Measurements from ENCODE around the gene PACS2.

The PACS2 gene

DNA sequence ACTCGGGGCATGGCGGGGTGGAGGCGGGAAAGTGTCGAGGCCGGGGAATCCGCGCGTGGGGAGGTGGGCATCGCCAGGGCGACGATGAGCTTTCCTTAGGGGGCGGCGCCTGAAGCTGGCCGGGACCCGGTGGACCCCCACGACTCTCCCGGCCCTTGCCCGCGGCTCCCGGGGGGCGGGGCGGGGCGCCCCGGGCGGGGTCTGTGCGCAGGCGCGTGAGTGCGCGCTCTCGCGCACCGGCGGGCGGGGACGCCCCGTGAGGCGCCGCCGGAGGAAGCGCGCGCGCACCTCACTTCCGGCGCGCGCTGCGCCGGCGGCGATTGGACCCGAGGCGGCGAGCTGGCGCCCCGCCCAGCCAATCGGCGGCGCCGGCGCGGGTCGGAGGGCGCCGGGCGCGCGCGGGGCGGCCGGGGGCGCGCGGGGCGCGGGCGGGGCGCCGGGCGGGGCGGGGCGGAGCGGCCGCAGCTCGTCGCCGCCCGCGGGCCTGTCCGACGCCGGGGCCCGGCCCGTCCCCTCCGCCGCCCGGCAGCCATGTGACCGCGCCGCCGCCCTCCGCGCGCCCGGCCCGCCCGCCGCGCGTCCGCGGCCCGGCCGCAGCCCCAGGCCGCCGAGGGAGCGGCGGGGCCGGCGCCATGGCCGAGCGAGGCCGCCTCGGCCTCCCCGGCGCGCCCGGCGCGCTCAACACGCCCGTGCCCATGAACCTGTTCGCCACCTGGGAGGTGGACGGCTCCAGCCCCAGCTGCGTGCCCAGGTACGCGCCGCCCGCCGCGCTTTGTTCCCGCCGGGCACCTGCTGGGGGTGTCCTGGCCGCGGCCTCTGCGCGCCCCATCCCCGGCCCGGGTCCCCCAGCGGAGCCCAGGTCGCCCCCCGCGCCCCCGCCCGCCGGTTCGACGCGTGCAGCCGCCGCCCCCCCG is at the start of gene PACS2:
Gene PACS2, plus strand, starts transcription at position 462 of the 914 bp plus-strand sequence. Its CDS starts 171 bp downstream, at position 633.
- in situ Hi-C loops (cut with HindIII; ENCODE audit: low sequenced_read_pairs): no loop called here

DNA sequence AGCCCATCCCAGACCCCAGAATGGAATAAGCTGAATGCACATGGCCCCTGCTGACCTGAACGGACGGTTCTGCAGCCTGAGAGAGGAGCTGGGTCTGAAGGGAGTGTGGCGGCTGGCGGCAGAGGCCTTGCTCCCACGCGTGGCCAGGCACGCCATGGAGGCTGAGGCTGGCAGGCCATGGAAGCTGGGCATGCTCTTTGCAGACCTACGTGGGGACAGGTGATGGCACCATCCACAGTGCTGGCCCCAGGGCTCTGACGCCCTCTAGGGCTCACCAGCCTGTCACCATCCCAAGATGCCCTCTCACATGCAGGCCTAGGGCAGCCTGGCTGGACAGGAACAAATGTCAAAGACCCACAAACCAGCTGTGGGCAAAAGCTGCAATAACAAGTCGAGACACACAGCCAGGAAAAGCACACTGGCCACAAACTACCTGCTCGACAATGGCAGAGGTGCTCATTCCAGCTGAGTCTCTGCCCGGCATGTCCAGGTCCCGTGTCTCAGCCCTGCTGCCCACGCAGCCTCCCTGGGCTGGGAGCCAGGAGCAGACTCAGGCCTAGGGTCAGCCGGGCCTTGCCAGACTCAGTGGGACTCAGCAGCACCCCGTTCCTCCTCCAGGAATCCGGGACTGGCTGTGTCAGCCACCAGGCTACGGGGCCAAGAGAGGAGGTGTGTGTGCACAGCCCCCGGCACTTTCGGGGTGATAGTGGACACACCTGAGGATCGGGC is 46.6 kb upstream of the PACS2 start:
- in situ Hi-C loops (cut with HindIII; ENCODE audit: low sequenced_read_pairs): no loop called here

DNA sequence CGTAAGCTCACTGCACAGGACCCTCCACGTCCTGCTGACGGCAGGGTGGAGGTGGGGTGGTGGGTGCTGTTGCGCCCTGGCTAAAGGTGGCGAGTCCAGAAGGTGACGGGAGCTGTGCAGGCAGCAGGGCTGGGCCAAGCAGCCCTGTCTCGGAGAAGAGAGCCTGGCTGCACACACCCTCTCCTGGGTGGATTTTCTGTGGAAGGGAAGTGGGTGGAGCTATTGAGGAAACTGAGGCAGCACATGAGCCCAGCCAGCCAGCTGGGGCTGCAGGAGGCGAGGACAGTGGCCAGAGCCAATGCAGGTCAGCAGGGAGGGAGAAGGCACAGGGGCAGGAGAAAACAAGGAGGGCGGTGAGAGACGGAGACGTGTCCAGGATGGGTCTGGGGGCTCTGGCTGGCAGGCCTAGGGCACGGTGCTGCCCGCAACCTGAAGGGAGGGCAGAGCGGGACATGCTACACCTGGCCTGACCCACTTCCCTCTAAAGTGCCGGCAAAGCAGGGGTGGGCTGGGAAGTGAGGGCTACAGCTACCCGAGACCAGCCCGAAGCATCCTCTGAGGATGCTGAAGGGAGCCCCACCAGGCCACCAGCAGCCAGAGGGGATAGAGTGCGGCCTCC is 45.7 kb upstream of the PACS2 start:
- in situ Hi-C loops (cut with HindIII; ENCODE audit: low sequenced_read_pairs): no loop called here

DNA sequence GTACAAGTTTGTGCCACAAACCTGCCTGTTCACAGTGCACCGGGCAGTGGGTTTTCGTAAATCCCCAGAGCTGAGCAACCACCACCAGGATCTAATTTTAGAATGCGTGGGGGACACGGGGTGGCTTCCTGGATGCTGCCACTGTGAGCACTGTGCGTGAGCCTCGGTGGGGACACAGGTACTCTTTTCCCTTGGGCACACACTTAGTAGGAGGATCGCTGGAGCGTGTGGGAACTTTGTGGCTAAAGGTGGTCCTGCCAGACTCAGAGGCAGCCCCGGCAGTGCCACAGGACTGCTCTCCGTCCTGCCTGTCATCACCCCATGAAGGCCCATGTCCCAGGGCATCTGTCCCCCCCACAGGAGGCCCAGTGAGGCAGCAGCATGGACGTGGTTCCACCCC is 45.1 kb upstream of the PACS2 start:
- in situ Hi-C loops (cut with HindIII; ENCODE audit: low sequenced_read_pairs): no loop called here

DNA sequence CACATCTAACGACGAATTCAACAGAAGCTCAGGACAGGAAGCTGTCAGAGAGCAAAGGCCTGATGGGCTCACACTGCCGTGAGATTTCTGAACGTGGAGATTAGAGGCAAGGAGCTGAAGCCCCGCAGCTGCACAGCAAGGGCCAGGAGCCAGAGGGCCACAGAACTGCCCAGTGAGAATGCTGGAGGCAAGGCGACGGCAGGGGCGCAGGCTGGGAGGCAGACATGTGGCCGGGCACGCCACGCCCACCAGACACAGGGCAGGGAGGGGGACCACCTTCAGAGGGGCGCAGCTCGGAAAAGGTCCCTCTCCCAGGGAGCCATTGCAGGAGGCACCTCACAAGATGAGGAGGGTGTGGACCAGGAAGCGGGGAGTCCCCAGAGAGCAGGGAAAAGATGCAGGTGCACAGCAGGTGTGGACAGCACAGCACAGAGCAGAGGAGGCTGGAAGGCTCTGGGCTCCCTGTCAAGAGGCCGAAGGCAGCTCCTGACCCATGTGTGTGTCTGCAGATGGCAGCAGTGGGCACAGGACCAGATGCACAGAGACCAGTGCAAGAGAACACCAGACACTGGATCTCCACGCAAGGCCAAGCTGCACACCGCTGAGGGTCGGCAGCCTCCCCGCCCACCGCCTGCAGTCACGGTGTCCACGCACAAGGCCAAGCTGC is 43.2 kb upstream of the PACS2 start:
- in situ Hi-C loops (cut with HindIII; ENCODE audit: low sequenced_read_pairs): no loop called here

DNA sequence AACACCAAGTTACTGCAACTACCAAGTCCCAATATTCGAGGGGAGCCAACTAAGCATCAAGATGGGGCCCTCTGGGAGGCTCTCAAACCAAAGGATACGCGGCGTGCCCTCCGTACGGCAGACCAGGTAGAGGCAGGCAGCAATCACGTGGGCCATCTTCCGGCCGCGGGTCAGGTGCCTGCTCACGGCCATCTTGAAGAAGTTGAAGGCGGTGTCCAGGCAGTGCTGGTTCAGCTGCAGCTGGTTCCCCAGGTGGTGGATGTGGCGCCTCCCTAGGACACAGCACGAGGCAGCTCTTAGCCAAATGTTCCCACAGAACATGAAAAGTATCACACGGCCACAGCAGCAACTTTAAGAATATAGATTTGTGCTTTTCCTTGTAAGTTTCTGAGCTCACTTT is 41.9 kb upstream of the PACS2 start:
- in situ Hi-C loops (cut with HindIII; ENCODE audit: low sequenced_read_pairs): no loop called here

DNA sequence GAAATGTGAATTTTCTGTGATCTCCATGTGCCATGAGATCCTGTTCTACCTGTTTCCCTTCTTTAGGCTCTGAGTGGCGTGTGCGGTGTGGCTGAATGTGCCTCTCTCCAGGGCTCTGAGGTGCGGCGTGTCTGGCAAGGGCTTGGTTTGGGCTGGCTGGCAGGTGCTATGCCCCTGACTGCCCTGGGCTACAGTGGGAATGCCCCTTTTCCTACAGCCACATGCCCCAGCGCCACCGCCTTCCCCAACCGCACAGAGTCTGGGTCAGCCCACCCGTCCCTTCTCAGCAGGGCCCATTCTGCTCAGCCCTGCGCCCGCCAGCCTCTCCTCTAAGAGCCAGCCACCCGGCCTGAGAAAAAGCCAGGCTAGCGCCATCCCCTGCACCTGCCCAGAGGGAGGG is 41.5 kb upstream of the PACS2 start:
- in situ Hi-C loops (cut with HindIII; ENCODE audit: low sequenced_read_pairs): no loop called here

DNA sequence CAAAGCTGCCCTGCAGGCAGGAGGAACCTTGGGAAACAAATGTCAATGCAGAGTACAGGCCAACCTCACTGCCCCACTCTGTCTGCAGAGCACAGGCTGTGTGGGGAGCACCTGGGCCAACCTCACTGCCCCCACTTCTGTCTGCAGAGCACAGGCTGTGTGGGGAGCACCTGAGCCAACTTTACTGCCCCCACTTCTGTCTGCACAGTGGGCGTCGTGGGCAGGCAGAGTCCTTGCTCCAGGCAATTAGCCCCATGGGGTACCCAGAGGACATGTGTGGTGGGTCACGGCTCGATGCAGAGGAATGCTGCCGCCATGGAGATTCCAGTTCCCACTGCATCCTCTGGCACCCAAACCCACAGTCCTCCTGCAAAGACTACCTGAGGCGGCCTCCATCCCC is 39.9 kb upstream of the PACS2 start:
- in situ Hi-C loops (cut with HindIII; ENCODE audit: low sequenced_read_pairs): loop anchor here (5.0 to 25.0 kb wide), 2 partner anchors 83 to 87 kb away; partner anchors contain the start of gene NUDT14

DNA sequence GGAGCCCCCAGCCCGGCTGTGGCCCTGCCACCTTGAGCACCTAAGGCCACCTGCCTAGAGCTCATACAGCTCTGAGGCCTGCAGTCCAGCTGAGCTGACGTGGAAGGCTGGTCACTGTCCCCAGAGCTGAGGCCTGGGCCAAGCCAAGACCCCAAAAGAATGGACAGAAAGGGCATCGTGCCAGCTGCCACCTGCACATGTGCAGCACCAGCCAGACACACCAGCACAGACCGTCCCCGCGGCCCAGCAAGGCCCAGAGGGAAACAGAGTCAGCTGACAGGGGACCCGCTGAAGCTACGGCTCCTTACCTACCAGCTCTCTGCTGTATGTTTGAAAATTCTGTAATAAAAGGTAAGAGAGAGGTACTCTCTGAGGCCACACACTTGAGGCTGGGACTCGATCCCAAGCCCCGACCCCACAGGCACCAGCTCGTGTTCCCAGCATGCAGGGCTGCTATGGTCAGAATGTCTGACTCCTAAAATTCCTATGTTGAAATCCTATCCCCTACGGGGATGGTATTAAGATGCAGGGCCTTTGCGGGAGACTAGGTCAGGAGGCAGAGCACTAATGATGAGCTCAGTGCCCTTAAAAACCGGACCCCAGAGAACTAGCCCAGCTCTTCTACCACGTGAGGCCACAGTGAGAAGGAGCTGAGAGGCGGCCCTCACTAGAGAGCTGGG is 39.1 kb upstream of the PACS2 start:
- in situ Hi-C loops (cut with HindIII; ENCODE audit: low sequenced_read_pairs): loop anchor here (5.0 to 25.0 kb wide), 2 partner anchors 82 to 88 kb away; partner anchors contain the start of gene NUDT14

DNA sequence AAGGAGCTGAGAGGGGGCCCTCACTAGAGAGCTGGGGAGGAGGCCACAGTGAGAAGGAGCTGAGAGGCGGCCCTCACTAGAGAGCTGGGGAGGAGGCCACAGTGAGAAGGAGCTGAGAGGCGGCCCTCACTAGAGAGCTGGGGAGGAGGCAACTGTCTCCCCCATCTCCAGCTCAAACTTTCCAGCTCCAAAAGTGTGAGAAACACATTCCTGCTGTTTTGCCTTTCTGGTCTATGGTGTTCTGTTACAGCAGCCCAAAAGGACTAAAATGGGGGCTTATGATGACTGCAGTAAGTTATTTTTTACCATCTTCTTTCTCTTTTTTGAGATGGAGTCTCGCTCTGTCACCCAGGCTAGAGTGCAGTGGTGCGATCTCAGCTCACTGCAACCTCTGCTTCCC is 37.1 kb upstream of the PACS2 start:
- in situ Hi-C loops (cut with HindIII; ENCODE audit: low sequenced_read_pairs): loop anchor here (5.0 to 25.0 kb wide), 2 partner anchors 80 to 90 kb away; partner anchors contain the start of gene NUDT14

DNA sequence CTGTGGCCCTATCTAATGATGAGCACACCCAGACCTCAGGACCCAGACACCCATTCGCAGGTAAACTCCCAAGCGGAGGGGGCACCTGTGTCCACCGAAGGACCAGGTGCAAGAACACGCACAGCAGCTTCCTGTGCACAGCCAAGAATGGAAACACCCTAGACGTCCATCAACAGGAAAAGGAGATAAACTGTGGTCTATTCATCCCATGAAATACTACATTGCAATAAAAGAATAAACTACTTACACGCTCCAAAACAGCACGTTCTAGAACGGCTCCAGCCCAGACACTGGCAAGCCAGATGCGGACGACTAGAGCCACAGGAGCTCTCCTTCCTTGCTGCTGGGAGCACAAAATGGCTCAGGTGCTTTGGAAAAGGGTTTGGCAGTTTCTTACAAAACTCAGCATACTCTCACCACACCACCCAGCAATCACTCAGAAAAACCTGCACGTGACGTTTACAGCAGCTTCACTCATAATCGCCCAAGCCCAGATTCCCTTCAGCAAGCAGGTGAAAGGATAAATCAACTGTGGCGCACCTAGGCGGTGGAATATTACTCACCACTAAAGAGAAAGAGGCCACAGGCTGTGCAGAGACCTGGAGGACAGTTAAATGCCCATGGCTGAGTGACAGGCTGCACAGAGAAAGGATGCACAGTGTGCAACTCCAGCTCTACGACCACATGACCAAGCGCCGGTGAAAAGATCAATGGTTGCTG is 34.7 kb upstream of the PACS2 start:
- in situ Hi-C loops (cut with HindIII; ENCODE audit: low sequenced_read_pairs): loop anchor here (5.0 to 25.0 kb wide), 2 partner anchors 77 to 93 kb away; partner anchors contain the start of gene NUDT14

DNA sequence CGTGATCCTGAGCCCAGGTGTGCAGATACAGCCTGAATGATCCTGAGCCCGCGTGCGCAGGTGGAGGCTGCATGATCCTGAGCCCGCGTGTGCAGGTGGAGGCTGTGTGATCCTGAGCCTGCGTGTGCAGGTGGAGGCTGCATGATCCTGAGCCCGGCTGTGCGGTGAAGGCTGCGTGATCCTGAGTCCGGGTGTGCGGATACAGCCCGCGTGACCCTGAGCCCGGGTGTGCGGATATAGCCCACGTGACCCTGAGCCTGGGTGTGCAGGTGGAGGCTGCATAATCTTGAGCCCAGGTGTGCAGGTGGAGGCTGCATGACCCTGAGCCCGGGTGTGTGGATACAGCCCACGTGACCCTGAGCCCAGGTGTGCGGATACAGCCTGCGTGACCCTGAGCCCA is 34.0 kb upstream of the PACS2 start:
- in situ Hi-C loops (cut with HindIII; ENCODE audit: low sequenced_read_pairs): loop anchor here (25.0 kb wide), 1 partner anchor 93 kb away; the partner anchor contains the start of gene NUDT14

DNA sequence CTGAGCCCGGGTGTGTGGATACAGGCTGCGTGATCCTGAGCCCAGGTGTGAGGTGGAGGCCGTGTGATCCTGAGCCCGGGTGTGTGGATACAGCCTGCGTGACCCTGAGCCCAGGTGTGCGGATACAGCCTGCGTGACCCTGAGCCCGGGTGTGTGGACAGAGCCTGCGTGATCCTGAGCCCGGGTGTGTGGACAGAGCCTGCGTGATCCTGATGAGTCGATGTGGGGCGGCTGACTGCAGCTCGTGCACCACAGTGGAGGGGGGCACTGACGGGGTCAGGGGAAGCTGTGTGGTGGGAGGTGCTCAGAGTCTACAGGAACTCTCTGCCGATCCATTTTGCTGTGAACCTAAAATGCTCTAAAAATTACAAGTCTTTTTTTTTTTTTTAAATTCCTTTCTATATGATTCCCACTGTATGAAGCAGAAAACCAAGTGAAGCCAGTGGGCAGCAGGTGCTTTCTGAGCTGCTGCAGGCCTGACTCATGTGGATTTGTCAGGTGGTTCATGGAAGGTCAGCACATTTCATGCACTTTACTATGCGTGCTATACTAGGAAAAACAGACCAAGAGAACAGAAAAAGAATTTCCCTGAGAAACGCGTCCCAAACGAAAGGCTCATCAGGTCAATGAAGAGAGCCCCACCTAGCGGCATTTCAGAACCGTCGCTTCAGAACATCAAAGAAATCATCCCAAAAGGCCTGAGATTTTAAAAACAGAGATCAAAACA is 33.0 kb upstream of the PACS2 start:
- in situ Hi-C loops (cut with HindIII; ENCODE audit: low sequenced_read_pairs): loop anchor here (25.0 kb wide), 1 partner anchor 94 kb away; the partner anchor contains the start of gene NUDT14

DNA sequence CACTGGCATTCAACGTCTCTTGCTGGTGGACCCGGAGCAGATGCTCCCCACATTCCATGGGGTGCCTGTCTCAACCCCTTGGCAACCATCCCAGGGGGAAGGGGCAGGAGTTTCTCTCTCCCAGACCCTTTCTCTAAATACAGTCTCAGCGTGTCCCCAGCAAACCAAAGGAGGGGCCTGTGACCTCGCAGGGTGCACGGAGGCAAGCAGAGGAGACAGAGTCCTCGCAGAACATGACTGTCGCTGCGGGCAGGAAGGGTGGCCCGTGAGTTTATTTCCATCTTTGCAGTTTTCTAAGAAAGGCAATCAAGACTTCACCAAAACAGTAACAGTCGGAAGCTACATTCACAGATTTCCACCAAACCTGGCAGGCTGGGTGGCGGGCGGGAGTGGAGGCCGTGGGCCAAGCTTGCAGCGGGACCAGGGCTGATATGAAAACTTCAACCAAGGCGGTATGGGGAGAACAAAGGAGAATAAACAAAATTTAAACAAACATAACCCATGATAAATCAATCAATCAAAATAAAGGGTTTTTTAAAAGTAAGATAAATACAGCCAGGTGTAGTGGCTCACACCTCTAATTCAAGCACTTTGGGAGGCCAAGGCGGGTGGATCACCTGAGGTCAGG is 32.3 kb upstream of the PACS2 start:
- in situ Hi-C loops (cut with HindIII; ENCODE audit: low sequenced_read_pairs): loop anchor here (25.0 kb wide), 1 partner anchor 95 kb away; the partner anchor contains the start of gene NUDT14

DNA sequence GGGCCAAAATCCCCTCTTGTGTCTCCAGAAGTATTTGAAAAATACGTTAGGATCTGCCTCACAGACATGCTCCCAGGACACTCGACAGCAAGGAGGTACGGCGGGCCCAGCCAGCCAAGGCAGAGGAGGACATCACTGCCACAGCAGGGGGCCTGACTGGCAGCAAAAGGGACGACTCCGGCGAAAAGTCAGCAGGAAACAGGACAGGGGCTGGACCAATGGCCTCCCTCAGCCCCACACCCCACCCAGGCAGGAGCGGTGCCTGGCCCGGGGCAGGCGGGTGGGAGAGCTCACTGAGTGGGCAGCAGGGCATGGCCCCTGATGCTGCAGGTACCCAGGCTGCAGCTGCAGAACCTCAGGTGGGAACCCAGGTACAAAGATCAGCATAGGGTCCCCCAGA is 31.5 kb upstream of the PACS2 start:
- in situ Hi-C loops (cut with HindIII; ENCODE audit: low sequenced_read_pairs): loop anchor here (25.0 kb wide), 1 partner anchor 96 kb away; the partner anchor contains the start of gene NUDT14

DNA sequence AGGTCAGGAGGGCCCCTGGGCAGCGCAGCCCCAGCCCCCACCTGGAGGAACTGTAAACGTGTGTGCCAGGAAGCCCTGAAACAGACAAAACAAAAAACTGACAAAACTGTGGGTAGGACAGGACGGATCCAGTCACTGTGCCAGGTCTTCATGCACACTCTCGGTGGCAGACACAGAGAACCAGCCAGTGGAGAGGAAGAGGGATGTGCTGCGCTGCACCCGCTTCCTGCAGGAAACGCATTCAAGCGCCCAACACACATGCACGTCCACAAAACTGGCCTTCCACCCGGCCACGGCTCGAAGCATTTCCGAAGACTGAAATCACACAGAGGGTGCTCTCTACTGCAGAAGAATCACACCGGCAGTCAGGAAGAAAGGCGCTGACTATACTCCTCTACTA is 30.6 kb upstream of the PACS2 start:
- in situ Hi-C loops (cut with HindIII; ENCODE audit: low sequenced_read_pairs): loop anchor here (25.0 kb wide), 1 partner anchor 97 kb away; the partner anchor contains the start of gene NUDT14

DNA sequence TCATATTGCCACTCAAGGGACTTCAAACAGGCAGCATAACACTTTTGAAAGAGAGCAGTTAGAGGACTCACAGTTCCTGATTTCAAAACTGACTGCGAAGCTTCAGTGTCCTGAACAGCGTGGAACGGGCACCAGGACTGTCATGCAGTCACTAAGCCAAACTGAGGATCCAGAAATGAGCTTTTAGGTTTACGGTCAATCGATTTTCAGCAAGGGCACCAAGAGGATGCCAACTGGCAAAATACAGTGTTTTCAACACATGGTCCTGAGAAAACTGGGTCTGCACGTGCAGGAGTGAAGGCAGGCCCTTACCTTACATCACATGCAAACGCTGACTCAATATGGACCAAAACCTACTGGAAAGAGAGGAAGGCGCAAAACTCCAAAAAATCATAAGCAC is 29.4 kb upstream of the PACS2 start:
- in situ Hi-C loops (cut with HindIII; ENCODE audit: low sequenced_read_pairs): loop anchor here (25.0 kb wide), 1 partner anchor 98 kb away; the partner anchor contains the start of gene NUDT14

DNA sequence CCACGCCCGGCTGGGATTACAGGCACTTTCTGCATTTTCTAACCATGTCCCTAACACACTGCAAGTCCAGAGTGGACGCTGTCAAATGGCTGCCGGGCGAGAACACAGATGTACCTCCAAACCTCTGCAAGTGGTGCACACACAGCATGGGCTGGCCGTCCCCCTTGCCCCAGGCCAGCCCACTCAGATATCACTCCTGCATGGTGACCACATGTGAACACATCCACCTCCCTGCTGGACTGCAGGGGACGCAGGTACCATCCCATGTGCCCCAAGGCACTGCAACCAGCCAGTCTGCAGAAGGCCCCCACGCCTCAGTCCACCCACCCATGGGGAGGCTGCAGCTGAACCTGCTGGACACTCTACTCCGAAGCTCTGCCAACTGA is 27.8 kb upstream of the PACS2 start:
- in situ Hi-C loops (cut with HindIII; ENCODE audit: low sequenced_read_pairs): loop anchor here (25.0 kb wide), 1 partner anchor 99 kb away; the partner anchor contains the start of gene NUDT14
